ENCODE results near the gene RTF2. TPM values are rescaled to one million over a fixed set of nuclear protein-coding genes. Genes with fewer than 3 reads are reported as not detected.
"Not testable (repeated sequence)": the region's sequence is repeated elsewhere in the genome, so short reads cannot be mapped to it uniquely, and the experiment has no call there.

RTF2 gene
- total and polyA plus RNA-seq, 7 experiments from 2014 or later, result 62.5 to 157 (median 81.2) TPM

DNA sequence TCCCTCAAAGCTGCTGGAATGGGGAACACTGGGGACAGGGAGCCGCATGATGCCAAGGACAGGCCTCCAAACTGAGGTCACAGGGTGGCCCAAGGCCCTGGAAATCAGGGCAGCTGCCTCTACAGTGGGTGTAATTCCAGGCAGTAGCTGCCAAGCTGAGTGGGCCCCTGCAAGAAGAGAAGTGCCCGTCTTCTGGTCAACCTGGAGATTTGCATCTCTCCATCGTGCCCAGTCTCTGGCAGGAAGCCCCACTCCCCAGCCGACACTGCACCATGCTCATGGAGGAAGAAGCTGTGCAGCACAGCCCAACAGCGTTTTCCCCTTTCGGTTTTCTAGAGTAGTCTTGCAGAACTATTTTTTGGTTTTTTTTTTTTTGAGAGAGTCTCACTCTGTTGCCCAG lies 53.9 kb downstream of the RTF2 start:
- Histone ChIP-seq H3K4me1 (ENCODE audit: control insufficient read depth in 2 of 2, insufficient read depth in 2 of 2, low read length in 2 of 2) (peaks cover 0 to 7% of the 10 kb centered on the region in 2 donors), H3K36me3 (ENCODE audit: control insufficient read depth in 2 of 3, insufficient read depth in 3 of 3, low read length in 3 of 3) (peaks cover 14 to 36% (median 17%) of the 10 kb centered on the region in 3 experiments), H3K27me3 (ENCODE audit: control insufficient read depth in 2 of 2, insufficient read depth in 2 of 2, low read length in 2 of 2) (no peaks in the 10 kb centered on the region), H3K27ac (ENCODE audit: low read depth, low read length) (no peak overlapping the region), H3K4me3 (ENCODE audit: low read length) (no peak overlapping the region), H3K9me3 (ENCODE audit: control insufficient read depth in 2 of 3, low read length in 3 of 3) (peaks cover 0 to 39% (median 5%) of the 10 kb centered on the region in 3 experiments)
- peaks cover 3 to 26% (median 20%) of the 10 kb centered on the region in 7 donors for H3K4me1 Mint-ChIP-seq
- peaks cover 0 to 54% (median 20%) of the 10 kb centered on the region in 11 donors for H3K9me3 Mint-ChIP-seq
- intact Hi-C loops (cut with micrococcal nuclease), result loop anchor here in 1 of 2 donors (5.0 kb wide), 1 partner anchor 55 kb away; the partner anchor contains the start of gene RTF2
- POLR2A ChIA-PET, result no interaction called here
- H3K36me3 Mint-ChIP-seq, result peaks cover 20 to 54% (median 52%) of the 10 kb centered on the region in 5 donors
- ATAC-seq (no peak), DNase-seq (no peak)
- CTCF ChIA-PET, result no interaction called here
- peak overlapping the region in 4 of 10 donors; percentile 13 to 67 (median 48) for H3K4me3 Mint-ChIP-seq
- H3K27ac Mint-ChIP-seq, result peak overlapping the region in 2 of 9 donors; percentile 54 to 78
- H3K27me3 Mint-ChIP-seq, result no peaks in the 10 kb centered on the region

DNA sequence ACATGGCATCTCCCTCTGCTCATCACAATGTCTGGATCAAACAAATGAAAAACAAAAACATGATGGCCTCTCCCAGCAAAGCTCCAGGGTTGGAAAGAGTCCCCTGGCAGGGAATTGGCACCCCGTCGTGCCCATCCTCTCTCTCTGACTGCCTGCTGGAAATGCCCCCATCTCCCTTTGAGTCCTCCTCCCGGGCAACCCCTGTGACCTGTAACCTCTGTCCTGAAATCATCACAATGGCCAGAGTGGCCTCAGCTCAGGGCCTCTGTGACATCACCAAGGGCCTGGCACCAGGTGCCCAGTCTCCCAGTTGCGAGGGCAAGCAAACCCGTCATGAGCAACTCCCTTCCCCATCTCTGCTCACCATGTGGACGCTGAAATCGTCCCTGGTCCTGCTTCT lies 56.0 kb downstream of the RTF2 start, which contains the start of gene FAM209A:
Gene FAM209A (plus strand): TSS at position 301 of the 400 bp plus-strand sequence. CDS start 65 bp downstream, at position 366.
- POLR2A ChIA-PET; DNase-seq; H3K27me3 Mint-ChIP-seq; H3K4me1 ChIP-seq (ENCODE audit: control insufficient read depth in 2 of 2, insufficient read depth in 2 of 2, low read length in 2 of 2); H3K4me3 ChIP-seq (ENCODE audit: low read length); ATAC-seq; CTCF ChIA-PET; H3K27me3 ChIP-seq (ENCODE audit: control insufficient read depth in 2 of 2, insufficient read depth in 2 of 2, low read length in 2 of 2); H3K27ac ChIP-seq (ENCODE audit: low read depth, low read length): not testable (repeated sequence)
- Mint-ChIP-seq H3K27ac (peak within 1 kb of the TSS in 3 of 9 donors; percentile 54 to 78 (median 58)), H3K4me1 (peaks cover 3 to 26% (median 20%) of the 10 kb centered on the region in 7 donors), H3K9me3 (peaks cover 0 to 40% (median 16%) of the 10 kb centered on the region in 11 donors), H3K36me3 (peaks cover 3 to 33% (median 31%) of the 10 kb centered on the region in 5 donors), H3K4me3 (peak within 1 kb of the TSS in 1 of 10 donors; percentile 67)
- Histone ChIP-seq H3K9me3 (ENCODE audit: control insufficient read depth in 2 of 3, low read length in 3 of 3) (peaks cover 0 to 26% (median 0%) of the 10 kb centered on the region in 3 experiments), H3K36me3 (ENCODE audit: control insufficient read depth in 2 of 3, insufficient read depth in 3 of 3, low read length in 3 of 3) (peaks cover 0 to 14% (median 0%) of the 10 kb centered on the region in 3 experiments)
- intact Hi-C loops (cut with micrococcal nuclease), result loop anchor here in 1 of 2 donors (5.0 kb wide), 1 partner anchor 57 kb away; the partner anchor contains the start of gene RTF2

DNA sequence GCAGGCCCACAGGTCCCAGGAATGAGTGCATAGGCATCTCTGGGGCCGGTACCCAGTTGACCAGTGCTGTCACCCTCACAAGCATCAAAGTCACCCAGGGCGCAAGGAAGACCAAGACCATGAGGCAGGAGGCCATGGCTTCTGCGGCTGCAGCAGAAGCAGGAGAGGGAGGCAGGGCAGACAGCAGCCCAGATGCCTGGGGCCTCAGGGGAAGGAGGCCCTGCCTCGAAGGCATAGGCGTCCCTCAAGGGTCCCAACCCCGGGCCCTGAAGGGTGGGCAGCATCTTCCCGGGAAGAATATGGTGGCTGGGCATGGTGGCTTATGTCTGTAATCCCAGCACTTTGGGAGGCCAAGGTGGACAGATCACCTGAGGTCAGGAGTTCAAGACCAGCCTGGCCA lies 59.1 kb downstream of the RTF2 start:
- Mint-ChIP-seq H3K27me3 (no peaks in the 10 kb centered on the region), H3K27ac (no peak overlapping the region), H3K9me3 (peaks cover 0 to 9% (median 2%) of the 10 kb centered on the region in 11 donors), H3K4me1 (peaks cover 3 to 20% (median 13%) of the 10 kb centered on the region in 7 donors), H3K4me3 (no peak overlapping the region), H3K36me3 (peaks cover 0 to 18% (median 4%) of the 10 kb centered on the region in 5 donors)
- Histone ChIP-seq H3K4me3 (ENCODE audit: low read length) (no peak overlapping the region), H3K4me1 (ENCODE audit: control insufficient read depth in 2 of 2, insufficient read depth in 2 of 2, low read length in 2 of 2) (peaks cover 0 to 7% of the 10 kb centered on the region in 2 donors), H3K36me3 (ENCODE audit: control insufficient read depth in 2 of 3, insufficient read depth in 3 of 3, low read length in 3 of 3) (no peaks in the 10 kb centered on the region), H3K27ac (ENCODE audit: low read depth, low read length) (no peak overlapping the region), H3K9me3 (ENCODE audit: control insufficient read depth in 2 of 3, low read length in 3 of 3) (no peaks in the 10 kb centered on the region), H3K27me3 (ENCODE audit: control insufficient read depth in 2 of 2, insufficient read depth in 2 of 2, low read length in 2 of 2) (no peaks in the 10 kb centered on the region)
- ChIA-PET CTCF (no interaction called here), POLR2A (no interaction called here)
- intact Hi-C loops (cut with micrococcal nuclease), result no loop called here
- DNase-seq (no peak), ATAC-seq (no peak)

DNA sequence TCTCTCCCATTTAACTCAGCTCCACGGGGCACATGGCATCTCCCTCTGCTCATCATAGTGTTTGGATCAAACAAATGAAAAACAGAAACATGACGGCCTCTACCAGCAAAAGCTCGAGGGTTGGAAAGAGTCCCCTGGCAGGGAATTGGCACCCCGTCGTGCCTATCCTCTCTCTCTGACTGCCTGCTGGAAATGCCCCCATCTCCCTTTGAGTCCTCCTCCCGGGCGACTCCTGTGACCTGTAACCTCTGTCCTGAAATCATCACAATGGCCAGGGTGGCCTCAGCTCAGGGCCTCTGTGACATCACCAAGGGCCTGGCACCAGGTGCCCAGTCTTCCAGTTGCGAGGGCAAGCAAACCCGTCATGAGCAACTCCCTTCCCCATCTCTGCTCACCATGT lies 64.5 kb downstream of the RTF2 start, which contains the start of gene FAM209B:
Gene FAM209B (plus strand): TSS at position 301 of the 400 bp plus-strand sequence. CDS start 96 bp downstream, at position 397.
- not testable (repeated sequence) for ATAC-seq

DNA sequence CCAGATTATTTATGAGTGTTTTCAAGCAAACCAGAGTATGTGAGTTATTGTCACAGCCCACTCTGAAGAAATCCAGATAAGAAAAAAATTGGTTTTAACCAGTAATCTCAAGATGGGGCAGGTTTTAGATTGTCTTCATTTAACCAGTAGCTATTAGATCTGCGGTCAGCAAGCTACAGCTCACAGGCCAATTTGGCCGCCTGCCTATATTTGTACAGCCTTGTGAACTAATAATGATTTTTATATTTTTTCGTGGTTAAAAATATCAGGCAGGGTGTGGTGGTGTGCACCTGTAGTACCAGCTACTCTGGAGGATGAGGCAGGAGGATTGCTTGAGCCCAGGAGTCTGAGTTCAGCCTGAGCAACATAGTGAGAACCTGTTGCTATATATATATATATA lies 69.6 kb downstream of the RTF2 start:
- Histone ChIP-seq H3K27ac (ENCODE audit: low read depth, low read length) (no peak overlapping the region), H3K27me3 (ENCODE audit: control insufficient read depth in 2 of 2, insufficient read depth in 2 of 2, low read length in 2 of 2) (no peaks in the 10 kb centered on the region), H3K36me3 (ENCODE audit: control insufficient read depth in 2 of 3, insufficient read depth in 3 of 3, low read length in 3 of 3) (no peaks in the 10 kb centered on the region), H3K4me3 (ENCODE audit: low read length) (no peak overlapping the region), H3K4me1 (ENCODE audit: control insufficient read depth in 2 of 2, insufficient read depth in 2 of 2, low read length in 2 of 2) (no peaks in the 10 kb centered on the region), H3K9me3 (ENCODE audit: control insufficient read depth in 2 of 3, low read length in 3 of 3) (no peaks in the 10 kb centered on the region)
- Mint-ChIP-seq H3K36me3 (peaks cover 3 to 24% (median 21%) of the 10 kb centered on the region in 5 donors), H3K4me3 (no peak overlapping the region), H3K27me3 (no peaks in the 10 kb centered on the region), H3K9me3 (no peaks in the 10 kb centered on the region), H3K27ac (no peak overlapping the region), H3K4me1 (peaks cover 0 to 6% (median 0%) of the 10 kb centered on the region in 7 donors)
- intact Hi-C loops (cut with micrococcal nuclease), result no loop called here
- POLR2A ChIA-PET, result no interaction called here
- ATAC-seq, result no peak
- CTCF ChIA-PET, result no interaction called here
- no peak for DNase-seq

More for the DNA sequence above, 64.5 kb downstream of the RTF2 start, which contains the start of gene FAM209B:
- H3K4me3 ChIP-seq (ENCODE audit: low read length); H3K4me1 ChIP-seq (ENCODE audit: control insufficient read depth in 2 of 2, insufficient read depth in 2 of 2, low read length in 2 of 2); H3K4me1 Mint-ChIP-seq; CTCF ChIA-PET; H3K4me3 Mint-ChIP-seq; intact Hi-C loops (cut with micrococcal nuclease); H3K27me3 ChIP-seq (ENCODE audit: control insufficient read depth in 2 of 2, insufficient read depth in 2 of 2, low read length in 2 of 2); H3K27me3 Mint-ChIP-seq; H3K9me3 ChIP-seq (ENCODE audit: control insufficient read depth in 2 of 3, low read length in 3 of 3); H3K27ac Mint-ChIP-seq; DNase-seq; POLR2A ChIA-PET; H3K9me3 Mint-ChIP-seq; H3K27ac ChIP-seq (ENCODE audit: low read depth, low read length); H3K36me3 ChIP-seq (ENCODE audit: control insufficient read depth in 2 of 3, insufficient read depth in 3 of 3, low read length in 3 of 3): not testable (repeated sequence)
- peaks cover 3 to 29% (median 25%) of the 10 kb centered on the region in 5 donors for H3K36me3 Mint-ChIP-seq

DNA sequence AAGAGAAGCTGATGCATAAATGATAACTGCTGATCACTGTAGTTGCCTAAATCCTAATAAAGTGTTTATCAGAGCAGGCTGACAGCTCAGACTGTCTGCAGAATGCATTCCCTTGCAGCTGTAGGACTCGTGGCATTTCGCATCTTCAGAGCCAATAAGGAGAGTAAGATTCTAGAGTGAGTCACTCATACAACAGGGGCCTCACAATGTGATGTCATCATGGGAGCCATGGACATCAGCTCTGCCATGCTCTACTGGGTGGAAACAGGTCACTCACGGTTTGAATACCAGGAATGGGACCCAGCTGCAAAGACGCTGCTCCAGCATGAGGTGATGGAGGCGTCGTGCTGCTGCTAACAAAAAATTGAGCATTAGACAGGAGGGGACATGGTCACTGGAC lies 72.0 kb downstream of the RTF2 start:
- Mint-ChIP-seq H3K9me3 (no peaks in the 10 kb centered on the region), H3K36me3 (peaks cover 0 to 18% (median 13%) of the 10 kb centered on the region in 5 donors), H3K4me3 (no peak overlapping the region), H3K27ac (peak overlapping the region in 2 of 9 donors; percentile 43 to 81), H3K27me3 (no peaks in the 10 kb centered on the region), H3K4me1 (peaks cover 0 to 6% (median 0%) of the 10 kb centered on the region in 7 donors)
- POLR2A ChIA-PET, result no interaction called here
- H3K27me3 ChIP-seq (ENCODE audit: control insufficient read depth in 2 of 2, insufficient read depth in 2 of 2, low read length in 2 of 2), result no peaks in the 10 kb centered on the region
- DNase-seq, result no peak
- no peak overlapping the region for H3K4me3 ChIP-seq (ENCODE audit: low read length)
- H3K9me3 ChIP-seq (ENCODE audit: control insufficient read depth in 2 of 3, low read length in 3 of 3), result no peaks in the 10 kb centered on the region
- intact Hi-C loops (cut with micrococcal nuclease), result no loop called here
- CTCF ChIA-PET, result interaction anchor here (0.6 kb wide), 1 partner anchor 14 kb away, joined by 4 read pairs; no protein-coding TSS in a partner anchor
- no peak overlapping the region for H3K27ac ChIP-seq (ENCODE audit: low read depth, low read length)
- no peaks in the 10 kb centered on the region for H3K36me3 ChIP-seq (ENCODE audit: control insufficient read depth in 2 of 3, insufficient read depth in 3 of 3, low read length in 3 of 3)
- no peaks in the 10 kb centered on the region for H3K4me1 ChIP-seq (ENCODE audit: control insufficient read depth in 2 of 2, insufficient read depth in 2 of 2, low read length in 2 of 2)
- no peak for ATAC-seq

Measured in naive thymus-derived CD4-positive, alpha-beta T cell (primary cell).